ENCODE results near the gene SORCS3.

- TF ChIP-seq, protein P1, sequence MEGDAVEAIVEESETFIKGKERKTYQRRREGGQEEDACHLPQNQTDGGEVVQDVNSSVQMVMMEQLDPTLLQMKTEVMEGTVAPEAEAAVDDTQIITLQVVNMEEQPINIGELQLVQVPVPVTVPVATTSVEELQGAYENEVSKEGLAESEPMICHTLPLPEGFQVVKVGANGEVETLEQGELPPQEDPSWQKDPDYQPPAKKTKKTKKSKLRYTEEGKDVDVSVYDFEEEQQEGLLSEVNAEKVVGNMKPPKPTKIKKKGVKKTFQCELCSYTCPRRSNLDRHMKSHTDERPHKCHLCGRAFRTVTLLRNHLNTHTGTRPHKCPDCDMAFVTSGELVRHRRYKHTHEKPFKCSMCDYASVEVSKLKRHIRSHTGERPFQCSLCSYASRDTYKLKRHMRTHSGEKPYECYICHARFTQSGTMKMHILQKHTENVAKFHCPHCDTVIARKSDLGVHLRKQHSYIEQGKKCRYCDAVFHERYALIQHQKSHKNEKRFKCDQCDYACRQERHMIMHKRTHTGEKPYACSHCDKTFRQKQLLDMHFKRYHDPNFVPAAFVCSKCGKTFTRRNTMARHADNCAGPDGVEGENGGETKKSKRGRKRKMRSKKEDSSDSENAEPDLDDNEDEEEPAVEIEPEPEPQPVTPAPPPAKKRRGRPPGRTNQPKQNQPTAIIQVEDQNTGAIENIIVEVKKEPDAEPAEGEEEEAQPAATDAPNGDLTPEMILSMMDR (IDR thresholded peaks at IDR 0.05) = no peak
- TF ChIP-seq POLR2AphosphoS5 (IDR thresholded peaks at IDR 0.05; ENCODE audit: insufficient read depth in 1 of 2, low read depth in 1 of 2) (no peak), POLR2A (IDR thresholded peaks at IDR 0.05) (no peak)
These were observed 265.0 kb downstream of the SORCS3 start for GRCh38 chr10:104906112-104906511.
